ENCODE results near the gene TSPAN18.

DNA sequence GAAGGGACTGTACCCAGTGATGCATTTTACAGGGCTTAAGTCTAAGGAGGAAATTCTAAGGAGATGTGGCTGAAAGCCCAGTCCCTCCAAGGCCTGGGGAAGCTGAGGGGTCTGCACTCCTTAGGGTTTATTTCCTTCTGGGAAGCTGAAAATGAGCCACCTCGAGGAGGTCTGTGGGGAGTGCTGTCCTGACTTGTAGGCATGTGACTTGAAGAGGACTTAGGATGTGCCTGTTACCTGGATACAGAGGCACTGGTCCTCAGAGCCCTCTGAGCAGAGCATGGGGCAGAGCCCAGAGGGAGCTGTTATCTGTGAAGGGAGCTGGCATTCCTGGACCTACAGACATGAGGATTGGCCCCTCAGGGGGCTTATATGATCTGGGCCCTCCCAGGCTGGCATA lies 146.8 kb downstream of the TSPAN18 start:
- TF ChIP-seq, protein P1, sequence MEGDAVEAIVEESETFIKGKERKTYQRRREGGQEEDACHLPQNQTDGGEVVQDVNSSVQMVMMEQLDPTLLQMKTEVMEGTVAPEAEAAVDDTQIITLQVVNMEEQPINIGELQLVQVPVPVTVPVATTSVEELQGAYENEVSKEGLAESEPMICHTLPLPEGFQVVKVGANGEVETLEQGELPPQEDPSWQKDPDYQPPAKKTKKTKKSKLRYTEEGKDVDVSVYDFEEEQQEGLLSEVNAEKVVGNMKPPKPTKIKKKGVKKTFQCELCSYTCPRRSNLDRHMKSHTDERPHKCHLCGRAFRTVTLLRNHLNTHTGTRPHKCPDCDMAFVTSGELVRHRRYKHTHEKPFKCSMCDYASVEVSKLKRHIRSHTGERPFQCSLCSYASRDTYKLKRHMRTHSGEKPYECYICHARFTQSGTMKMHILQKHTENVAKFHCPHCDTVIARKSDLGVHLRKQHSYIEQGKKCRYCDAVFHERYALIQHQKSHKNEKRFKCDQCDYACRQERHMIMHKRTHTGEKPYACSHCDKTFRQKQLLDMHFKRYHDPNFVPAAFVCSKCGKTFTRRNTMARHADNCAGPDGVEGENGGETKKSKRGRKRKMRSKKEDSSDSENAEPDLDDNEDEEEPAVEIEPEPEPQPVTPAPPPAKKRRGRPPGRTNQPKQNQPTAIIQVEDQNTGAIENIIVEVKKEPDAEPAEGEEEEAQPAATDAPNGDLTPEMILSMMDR (IDR thresholded peaks at IDR 0.05) = no peak
- no peak for TF ChIP-seq POLR2AphosphoS5 (IDR thresholded peaks at IDR 0.05)
- no peak for TF ChIP-seq POLR2A (IDR thresholded peaks at IDR 0.05)
